K562 (cell line): ENCODE measurements around the gene RNH1. TPM values are rescaled to one million over a fixed set of nuclear protein-coding genes. Genes with fewer than 3 reads are reported as not detected.

Experiments used
- ARHGAP35 ChIP-seq: fragments of 450-650 bp; IDR thresholded peaks from 2 replicates; pipeline ENCODE4 v1.6.1; 2018; ENCODE audit not compliant: partially characterized antibody
- ASH1L ChIP-seq: fragments of 450-650 bp; IDR thresholded peaks from 2 replicates; pipeline ENCODE4 v1.6.1; 2018; ENCODE audit warnings: borderline replicate concordance, mild to moderate bottlenecking, low read depth; ENCODE audit not compliant: partially characterized antibody
- BRD9 ChIP-seq: fragments of 450-650 bp; IDR thresholded peaks from 2 replicates; pipeline ENCODE4 v1.6.1; 2018; ENCODE audit warnings: low read depth; ENCODE audit not compliant: partially characterized antibody
- HEY1 ChIP-seq: fragments of 250-450 bp; sonication (Bioruptor Pico); IDR thresholded peaks from 2 replicates; pipeline ENCODE4 v1.5.0; 2020; ENCODE audit warnings: mild to moderate bottlenecking, moderate library complexity, borderline replicate concordance
- HMG20A ChIP-seq: fragments of 450-650 bp; formaldehyde crosslinking; conservative IDR thresholded peaks from 2 replicates; pipeline ENCODE4 v1.4.0; 2020; ENCODE audit warnings: mild to moderate bottlenecking, mixed read lengths
- HNRNPH1 ChIP-seq: fragments of 200-400 bp; formaldehyde crosslinking; optimal IDR thresholded peaks from 2 replicates; pipeline ENCODE3; 2017; ENCODE audit warnings: low read depth, mild to moderate bottlenecking, low read length, moderate library complexity
- KLF13 ChIP-seq: fragments of 450-650 bp; IDR thresholded peaks from 2 replicates; pipeline ENCODE4 v1.6.1; 2016; ENCODE audit warnings: missing genetic modification characterization, low read depth, mild to moderate bottlenecking, missing compliant biosample characterization, moderate library complexity, borderline replicate concordance
- NRF1 ChIP-seq, 2 experiments: fragments of 450-650 bp; IDR thresholded peaks in 1 of 2; conservative IDR thresholded peaks in 1 of 2; 2 replicates each; pipeline ENCODE4 v1.6.1; 2014; ENCODE audit warnings: mild to moderate bottlenecking in 2 of 2
- POLR2AphosphoS5 ChIP-seq: IDR thresholded peaks from 2 replicates; pipeline ENCODE4 v1.6.1; 2011; ENCODE audit warnings: mild to moderate bottlenecking, low read depth, low read length, moderate library complexity; ENCODE audit not compliant: control insufficient read depth, insufficient read depth
- SMARCB1 ChIP-seq: IDR thresholded peaks from 2 replicates; pipeline ENCODE4 v1.6.1; 2011; ENCODE audit warnings: improper control_type of control experiment, low read depth; ENCODE audit not compliant: insufficient read length
- STAG1 ChIP-seq: sonication (generic); formaldehyde crosslinking; IDR thresholded peaks from 2 replicates; pipeline ENCODE4 v1.5.0; 2020; ENCODE audit warnings: missing genetic modification reagents, borderline replicate concordance
- TAF1 ChIP-seq: IDR thresholded peaks from 2 replicates; pipeline ENCODE4 v1.6.1; 2011; ENCODE audit warnings: mild to moderate bottlenecking, low read length, moderate library complexity; ENCODE audit not compliant: insufficient read depth, control insufficient read depth, severe bottlenecking; ENCODE audit errors: extremely low read depth
- ZEB2 ChIP-seq: fragments of 450-650 bp; IDR thresholded peaks from 2 replicates; pipeline ENCODE4 v1.6.1; 2016
- ZKSCAN3 ChIP-seq: fragments of 250-450 bp; sonication (Bioruptor Pico); IDR thresholded peaks from 2 replicates; pipeline ENCODE4 v1.4.0; 2020
- polyA plus RNA-seq, 8 experiments: library from polyadenylated mRNA; depleted of rRNA in 4 of 8; stranded (reverse) in 5 of 8; unstranded in 3 of 8; fragments of >200 nt; fragmentation: Nextera tagmentation in 2 of 8; fragmentation: Illumina TruSeq in 1 of 8; extraction: Ambion mirVana in 2 of 8; extraction: Trizol in 1 of 8; gene quantifications; 2 replicates each; pipeline versions ENCODE4 v1.2.1 to v1.2.3, GENCODE V29; 2011 to 2014; ENCODE audit warnings: inconsistent platforms in 1 of 8, missing spikeins in 1 of 8
- total RNA-seq, 7 experiments: library from RNA; depleted of rRNA in 6 of 7; stranded (reverse); fragments of >200 nt in 6 of 7; fragmentation: Illumina TruSeq in 2 of 7; extraction: Trizol in 2 of 7; gene quantifications; 2 replicates each; pipeline versions ENCODE4 v1.2.1 to v1.2.3, GENCODE V29; 2011 to 2021; ENCODE audit warnings: low replicate concordance in 1 of 7
- TF ChIP-seq, protein P1 (sequence below): fragments of 450-650 bp; IDR thresholded peaks from 2 replicates; pipeline ENCODE4 v1.6.1; 2016; ENCODE audit warnings: mild to moderate bottlenecking, moderate library complexity

The RNH1 gene
- total and polyA plus RNA-seq, 9 of the 15 experiments (the other 6 are each of a cell fraction or from before 2014, with no cell fraction given), result 2.5 to 160 (median 44.3) TPM

DNA sequence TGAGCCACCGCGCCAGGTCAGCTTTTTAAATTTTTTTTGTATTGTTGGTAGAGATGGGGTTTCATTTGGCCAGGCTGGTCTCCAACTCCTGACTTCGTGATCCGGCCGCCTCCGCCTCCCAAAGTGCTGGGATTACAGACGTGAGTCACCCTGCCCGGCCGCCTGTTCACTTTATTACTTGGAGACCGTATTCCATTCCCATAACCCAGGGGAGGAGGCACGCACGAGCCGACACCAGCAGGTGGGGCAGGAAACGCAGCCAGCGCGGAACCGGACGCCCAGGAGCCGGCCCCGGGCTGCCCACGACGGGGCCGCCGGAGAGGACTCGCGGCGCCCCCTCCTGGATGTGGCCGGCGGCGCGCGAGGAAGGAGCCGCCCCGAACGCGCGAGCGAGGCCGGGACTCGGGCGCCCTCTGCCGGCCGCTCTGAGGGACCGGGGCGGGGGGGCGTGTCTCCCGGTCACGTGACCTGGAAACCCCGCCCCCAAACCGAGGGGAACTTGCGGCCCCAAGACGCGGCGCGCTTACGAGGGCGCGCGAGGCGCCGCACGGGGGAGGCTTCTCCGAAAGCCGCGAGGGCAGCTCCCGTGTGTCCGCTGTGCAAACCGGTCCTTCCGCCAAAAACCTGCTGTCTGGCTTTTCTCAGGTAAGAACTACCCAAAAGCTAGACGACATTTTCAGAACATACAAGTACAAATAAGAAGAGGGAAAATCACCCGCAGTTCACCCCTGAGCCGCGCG is 11.6 kb upstream of the RNH1 start (continued):
- TF ChIP-seq, protein P1, sequence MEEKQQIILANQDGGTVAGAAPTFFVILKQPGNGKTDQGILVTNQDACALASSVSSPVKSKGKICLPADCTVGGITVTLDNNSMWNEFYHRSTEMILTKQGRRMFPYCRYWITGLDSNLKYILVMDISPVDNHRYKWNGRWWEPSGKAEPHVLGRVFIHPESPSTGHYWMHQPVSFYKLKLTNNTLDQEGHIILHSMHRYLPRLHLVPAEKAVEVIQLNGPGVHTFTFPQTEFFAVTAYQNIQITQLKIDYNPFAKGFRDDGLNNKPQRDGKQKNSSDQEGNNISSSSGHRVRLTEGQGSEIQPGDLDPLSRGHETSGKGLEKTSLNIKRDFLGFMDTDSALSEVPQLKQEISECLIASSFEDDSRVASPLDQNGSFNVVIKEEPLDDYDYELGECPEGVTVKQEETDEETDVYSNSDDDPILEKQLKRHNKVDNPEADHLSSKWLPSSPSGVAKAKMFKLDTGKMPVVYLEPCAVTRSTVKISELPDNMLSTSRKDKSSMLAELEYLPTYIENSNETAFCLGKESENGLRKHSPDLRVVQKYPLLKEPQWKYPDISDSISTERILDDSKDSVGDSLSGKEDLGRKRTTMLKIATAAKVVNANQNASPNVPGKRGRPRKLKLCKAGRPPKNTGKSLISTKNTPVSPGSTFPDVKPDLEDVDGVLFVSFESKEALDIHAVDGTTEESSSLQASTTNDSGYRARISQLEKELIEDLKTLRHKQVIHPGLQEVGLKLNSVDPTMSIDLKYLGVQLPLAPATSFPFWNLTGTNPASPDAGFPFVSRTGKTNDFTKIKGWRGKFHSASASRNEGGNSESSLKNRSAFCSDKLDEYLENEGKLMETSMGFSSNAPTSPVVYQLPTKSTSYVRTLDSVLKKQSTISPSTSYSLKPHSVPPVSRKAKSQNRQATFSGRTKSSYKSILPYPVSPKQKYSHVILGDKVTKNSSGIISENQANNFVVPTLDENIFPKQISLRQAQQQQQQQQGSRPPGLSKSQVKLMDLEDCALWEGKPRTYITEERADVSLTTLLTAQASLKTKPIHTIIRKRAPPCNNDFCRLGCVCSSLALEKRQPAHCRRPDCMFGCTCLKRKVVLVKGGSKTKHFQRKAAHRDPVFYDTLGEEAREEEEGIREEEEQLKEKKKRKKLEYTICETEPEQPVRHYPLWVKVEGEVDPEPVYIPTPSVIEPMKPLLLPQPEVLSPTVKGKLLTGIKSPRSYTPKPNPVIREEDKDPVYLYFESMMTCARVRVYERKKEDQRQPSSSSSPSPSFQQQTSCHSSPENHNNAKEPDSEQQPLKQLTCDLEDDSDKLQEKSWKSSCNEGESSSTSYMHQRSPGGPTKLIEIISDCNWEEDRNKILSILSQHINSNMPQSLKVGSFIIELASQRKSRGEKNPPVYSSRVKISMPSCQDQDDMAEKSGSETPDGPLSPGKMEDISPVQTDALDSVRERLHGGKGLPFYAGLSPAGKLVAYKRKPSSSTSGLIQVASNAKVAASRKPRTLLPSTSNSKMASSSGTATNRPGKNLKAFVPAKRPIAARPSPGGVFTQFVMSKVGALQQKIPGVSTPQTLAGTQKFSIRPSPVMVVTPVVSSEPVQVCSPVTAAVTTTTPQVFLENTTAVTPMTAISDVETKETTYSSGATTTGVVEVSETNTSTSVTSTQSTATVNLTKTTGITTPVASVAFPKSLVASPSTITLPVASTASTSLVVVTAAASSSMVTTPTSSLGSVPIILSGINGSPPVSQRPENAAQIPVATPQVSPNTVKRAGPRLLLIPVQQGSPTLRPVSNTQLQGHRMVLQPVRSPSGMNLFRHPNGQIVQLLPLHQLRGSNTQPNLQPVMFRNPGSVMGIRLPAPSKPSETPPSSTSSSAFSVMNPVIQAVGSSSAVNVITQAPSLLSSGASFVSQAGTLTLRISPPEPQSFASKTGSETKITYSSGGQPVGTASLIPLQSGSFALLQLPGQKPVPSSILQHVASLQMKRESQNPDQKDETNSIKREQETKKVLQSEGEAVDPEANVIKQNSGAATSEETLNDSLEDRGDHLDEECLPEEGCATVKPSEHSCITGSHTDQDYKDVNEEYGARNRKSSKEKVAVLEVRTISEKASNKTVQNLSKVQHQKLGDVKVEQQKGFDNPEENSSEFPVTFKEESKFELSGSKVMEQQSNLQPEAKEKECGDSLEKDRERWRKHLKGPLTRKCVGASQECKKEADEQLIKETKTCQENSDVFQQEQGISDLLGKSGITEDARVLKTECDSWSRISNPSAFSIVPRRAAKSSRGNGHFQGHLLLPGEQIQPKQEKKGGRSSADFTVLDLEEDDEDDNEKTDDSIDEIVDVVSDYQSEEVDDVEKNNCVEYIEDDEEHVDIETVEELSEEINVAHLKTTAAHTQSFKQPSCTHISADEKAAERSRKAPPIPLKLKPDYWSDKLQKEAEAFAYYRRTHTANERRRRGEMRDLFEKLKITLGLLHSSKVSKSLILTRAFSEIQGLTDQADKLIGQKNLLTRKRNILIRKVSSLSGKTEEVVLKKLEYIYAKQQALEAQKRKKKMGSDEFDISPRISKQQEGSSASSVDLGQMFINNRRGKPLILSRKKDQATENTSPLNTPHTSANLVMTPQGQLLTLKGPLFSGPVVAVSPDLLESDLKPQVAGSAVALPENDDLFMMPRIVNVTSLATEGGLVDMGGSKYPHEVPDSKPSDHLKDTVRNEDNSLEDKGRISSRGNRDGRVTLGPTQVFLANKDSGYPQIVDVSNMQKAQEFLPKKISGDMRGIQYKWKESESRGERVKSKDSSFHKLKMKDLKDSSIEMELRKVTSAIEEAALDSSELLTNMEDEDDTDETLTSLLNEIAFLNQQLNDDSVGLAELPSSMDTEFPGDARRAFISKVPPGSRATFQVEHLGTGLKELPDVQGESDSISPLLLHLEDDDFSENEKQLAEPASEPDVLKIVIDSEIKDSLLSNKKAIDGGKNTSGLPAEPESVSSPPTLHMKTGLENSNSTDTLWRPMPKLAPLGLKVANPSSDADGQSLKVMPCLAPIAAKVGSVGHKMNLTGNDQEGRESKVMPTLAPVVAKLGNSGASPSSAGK, result peak; percentile 99
- no peak for TF ChIP-seq ARHGAP35
- TF ChIP-seq ZEB2, result peak; percentile 86
- TF ChIP-seq POLR2AphosphoS5, result 0 out of 2 replicates have a peak, but pooled peaks have one; percentile 16
- TF ChIP-seq HEY1 (CRISPR knock-in tag), result no peak
- no peak for TF ChIP-seq BRD9
- peak; percentile 23 for TF ChIP-seq TAF1
- no peak for TF ChIP-seq HMG20A (CRISPR knock-in tag)
- TF ChIP-seq ASH1L, result no peak
- peak; percentile 59 to 65 for TF ChIP-seq NRF1 (conservative IDR thresholded peaks at IDR 0.05 in 1 of 2, IDR thresholded peaks at IDR 0.05 in 1 of 2)
- no peak for TF ChIP-seq ZKSCAN3
- no peak for TF ChIP-seq HNRNPH1
- TF ChIP-seq SMARCB1, result no peak
- peak; percentile 96 for TF ChIP-seq KLF13
- TF ChIP-seq STAG1 (CRISPR knock-in tag), result peak; percentile 91
